Measurements from ENCODE around the gene NPS. TPM values are rescaled to one million over a fixed set of nuclear protein-coding genes. Genes with fewer than 3 reads are reported as not detected.

NPS gene
- polyA plus RNA-seq, 1 donor: not detected

Other genes starting within 250 kb of the NPS start
- not detected for gene FOXI2, start 187.9 kb downstream of the NPS start, polyA plus RNA-seq